ENCODE measurements around the gene SDK2. TPM values are rescaled to one million over a fixed set of nuclear protein-coding genes. Genes with fewer than 3 reads are reported as not detected.
A peak's percentile ranks its signal among the peaks of the same experiment; 100 is the strongest.

Gene SDK2
- total and polyA plus RNA-seq, 2 experiments from 2014 or later: 0.74 to 5.1 TPM

GRCh38 chr17:73643852-73644144 lies 447 bp downstream of the SDK2 start:
- Mint-ChIP-seq H3K27ac (no peak overlapping the region), H3K36me3 (ENCODE audit: low read depth) (no peaks in the 10 kb centered on the region), H3K4me3 (peak overlapping the region; percentile 80), H3K27me3 (ENCODE audit: insufficient read depth, low read depth, poor library complexity) (peaks cover 59% of the 10 kb centered on the region), H3K9me3 (no peaks in the 10 kb centered on the region), H3K4me1 (peaks cover 37% of the 10 kb centered on the region)
- ATAC-seq: no peak
- Histone ChIP-seq H3K27me3 (ENCODE audit: insufficient read depth) (peaks cover 72% of the 10 kb centered on the region), H3K79me2 (replicated peaks; ENCODE audit: insufficient read depth) (0 out of 2 replicates have a peak, but pooled peaks cover 4% of the 10 kb centered on the region), H4K20me1 (replicated peaks; ENCODE audit: insufficient read depth) (peaks cover 4% of the 10 kb centered on the region; the same call in 1 of the 2 replicates), H3K4me3 (peak overlapping the region; percentile 81), H3K9me2 (ENCODE audit: insufficient read depth) (no peaks in the 10 kb centered on the region), H3F3A (replicated peaks; ENCODE audit: low read depth) (no peaks in the 10 kb centered on the region), H3K27ac (ENCODE audit: low read depth) (no peak overlapping the region), H3K36me3 (ENCODE audit: insufficient read depth) (no peaks in the 10 kb centered on the region), H2AFZ (peak overlapping the region; percentile 93), H3K4me1 (ENCODE audit: insufficient read depth) (peaks cover 10% of the 10 kb centered on the region; the same call in 1 of the 2 replicates), H3K4me2 (peak overlapping the region; percentile 92)
- no peak for DNase-seq (ENCODE audit: low spot score)
- no peak for TF ChIP-seq ZNF114 (CRISPR knock-in tag; IDR thresholded peaks at IDR 0.05)
- TF ChIP-seq, protein P1, sequence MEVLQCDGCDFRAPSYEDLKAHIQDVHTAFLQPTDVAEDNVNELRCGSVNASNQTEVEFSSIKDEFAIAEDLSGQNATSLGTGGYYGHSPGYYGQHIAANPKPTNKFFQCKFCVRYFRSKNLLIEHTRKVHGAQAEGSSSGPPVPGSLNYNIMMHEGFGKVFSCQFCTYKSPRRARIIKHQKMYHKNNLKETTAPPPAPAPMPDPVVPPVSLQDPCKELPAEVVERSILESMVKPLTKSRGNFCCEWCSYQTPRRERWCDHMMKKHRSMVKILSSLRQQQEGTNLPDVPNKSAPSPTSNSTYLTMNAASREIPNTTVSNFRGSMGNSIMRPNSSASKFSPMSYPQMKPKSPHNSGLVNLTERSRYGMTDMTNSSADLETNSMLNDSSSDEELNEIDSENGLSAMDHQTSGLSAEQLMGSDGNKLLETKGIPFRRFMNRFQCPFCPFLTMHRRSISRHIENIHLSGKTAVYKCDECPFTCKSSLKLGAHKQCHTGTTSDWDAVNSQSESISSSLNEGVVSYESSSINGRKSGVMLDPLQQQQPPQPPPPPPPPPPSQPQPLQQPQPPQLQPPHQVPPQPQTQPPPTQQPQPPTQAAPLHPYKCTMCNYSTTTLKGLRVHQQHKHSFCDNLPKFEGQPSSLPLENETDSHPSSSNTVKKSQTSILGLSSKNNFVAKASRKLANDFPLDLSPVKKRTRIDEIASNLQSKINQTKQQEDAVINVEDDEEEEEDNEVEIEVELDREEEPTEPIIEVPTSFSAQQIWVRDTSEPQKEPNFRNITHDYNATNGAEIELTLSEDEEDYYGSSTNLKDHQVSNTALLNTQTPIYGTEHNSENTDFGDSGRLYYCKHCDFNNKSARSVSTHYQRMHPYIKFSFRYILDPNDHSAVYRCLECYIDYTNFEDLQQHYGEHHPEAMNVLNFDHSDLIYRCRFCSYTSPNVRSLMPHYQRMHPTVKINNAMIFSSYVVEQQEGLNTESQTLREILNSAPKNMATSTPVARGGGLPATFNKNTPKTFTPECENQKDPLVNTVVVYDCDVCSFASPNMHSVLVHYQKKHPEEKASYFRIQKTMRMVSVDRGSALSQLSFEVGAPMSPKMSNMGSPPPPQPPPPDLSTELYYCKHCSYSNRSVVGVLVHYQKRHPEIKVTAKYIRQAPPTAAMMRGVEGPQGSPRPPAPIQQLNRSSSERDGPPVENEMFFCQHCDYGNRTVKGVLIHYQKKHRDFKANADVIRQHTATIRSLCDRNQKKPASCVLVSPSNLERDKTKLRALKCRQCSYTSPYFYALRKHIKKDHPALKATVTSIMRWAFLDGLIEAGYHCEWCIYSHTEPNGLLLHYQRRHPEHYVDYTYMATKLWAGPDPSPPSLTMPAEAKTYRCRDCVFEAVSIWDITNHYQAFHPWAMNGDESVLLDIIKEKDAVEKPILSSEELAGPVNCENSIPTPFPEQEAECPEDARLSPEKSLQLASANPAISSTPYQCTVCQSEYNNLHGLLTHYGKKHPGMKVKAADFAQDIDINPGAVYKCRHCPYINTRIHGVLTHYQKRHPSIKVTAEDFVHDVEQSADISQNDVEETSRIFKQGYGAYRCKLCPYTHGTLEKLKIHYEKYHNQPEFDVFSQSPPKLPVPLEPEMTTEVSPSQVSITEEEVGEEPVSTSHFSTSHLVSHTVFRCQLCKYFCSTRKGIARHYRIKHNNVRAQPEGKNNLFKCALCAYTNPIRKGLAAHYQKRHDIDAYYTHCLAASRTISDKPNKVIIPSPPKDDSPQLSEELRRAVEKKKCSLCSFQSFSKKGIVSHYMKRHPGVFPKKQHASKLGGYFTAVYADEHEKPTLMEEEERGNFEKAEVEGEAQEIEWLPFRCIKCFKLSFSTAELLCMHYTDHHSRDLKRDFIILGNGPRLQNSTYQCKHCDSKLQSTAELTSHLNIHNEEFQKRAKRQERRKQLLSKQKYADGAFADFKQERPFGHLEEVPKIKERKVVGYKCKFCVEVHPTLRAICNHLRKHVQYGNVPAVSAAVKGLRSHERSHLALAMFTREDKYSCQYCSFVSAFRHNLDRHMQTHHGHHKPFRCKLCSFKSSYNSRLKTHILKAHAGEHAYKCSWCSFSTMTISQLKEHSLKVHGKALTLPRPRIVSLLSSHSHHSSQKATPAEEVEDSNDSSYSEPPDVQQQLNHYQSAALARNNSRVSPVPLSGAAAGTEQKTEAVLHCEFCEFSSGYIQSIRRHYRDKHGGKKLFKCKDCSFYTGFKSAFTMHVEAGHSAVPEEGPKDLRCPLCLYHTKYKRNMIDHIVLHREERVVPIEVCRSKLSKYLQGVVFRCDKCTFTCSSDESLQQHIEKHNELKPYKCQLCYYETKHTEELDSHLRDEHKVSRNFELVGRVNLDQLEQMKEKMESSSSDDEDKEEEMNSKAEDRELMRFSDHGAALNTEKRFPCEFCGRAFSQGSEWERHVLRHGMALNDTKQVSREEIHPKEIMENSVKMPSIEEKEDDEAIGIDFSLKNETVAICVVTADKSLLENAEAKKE (CRISPR knock-in tag; IDR thresholded peaks at IDR 0.05): no peak

DNA sequence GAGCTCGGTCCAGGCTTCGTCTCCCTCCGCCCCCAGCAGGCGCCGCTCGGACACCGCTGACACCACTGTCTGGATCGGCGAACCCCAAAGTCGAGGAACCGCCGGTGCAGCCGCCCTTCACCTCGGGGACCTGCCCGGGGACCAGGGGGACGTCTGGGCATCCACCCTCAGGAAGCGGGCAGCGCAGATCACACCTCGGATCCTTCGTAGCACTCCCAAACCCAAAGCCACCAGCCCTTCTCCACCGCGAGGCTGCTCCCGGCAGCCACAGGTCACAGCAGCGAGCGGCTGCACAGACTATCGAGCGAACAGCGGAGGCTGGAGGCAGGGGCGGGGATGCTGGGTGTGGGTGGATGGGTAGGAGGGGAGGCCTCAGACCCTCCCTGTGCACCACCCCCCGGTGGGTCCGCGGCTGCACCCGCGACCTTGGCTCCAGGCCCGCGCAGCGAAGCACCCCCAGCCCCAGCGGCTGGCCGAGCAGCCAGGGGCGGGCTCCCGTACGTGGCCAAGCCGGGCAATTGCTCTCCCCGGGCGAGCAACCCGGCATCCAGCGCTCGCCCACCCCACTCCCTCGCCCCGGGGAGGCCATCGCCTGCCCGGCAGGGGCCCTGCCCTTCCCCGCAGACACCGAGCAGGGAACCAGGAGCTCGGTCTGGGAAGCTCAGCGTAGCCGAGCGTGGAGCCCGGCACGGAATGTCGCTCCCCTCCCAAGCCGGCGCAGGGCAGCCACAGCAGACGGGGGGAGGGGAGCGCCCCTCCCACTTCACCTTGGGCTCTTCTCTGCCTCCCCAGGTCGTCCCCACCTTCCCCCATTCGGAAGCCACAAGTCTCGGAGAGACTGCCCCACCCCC lies 1.0 kb downstream of the SDK2 start:
- peaks cover 37% of the 10 kb centered on the region for H3K4me1 Mint-ChIP-seq
- peak overlapping the region; percentile 88 for H2AFZ ChIP-seq
- no peaks in the 10 kb centered on the region for H3K36me3 Mint-ChIP-seq (ENCODE audit: low read depth)
- H3K4me3 Mint-ChIP-seq: peak overlapping the region; percentile 80
- peaks cover 71% of the 10 kb centered on the region for H3K27me3 ChIP-seq (ENCODE audit: insufficient read depth)
- H3K9me2 ChIP-seq (ENCODE audit: insufficient read depth): no peaks in the 10 kb centered on the region
- peak; percentile 61 for DNase-seq (ENCODE audit: low spot score)
- no peaks in the 10 kb centered on the region; the same call in 2 of the 3 replicates for H3K9me3 Mint-ChIP-seq
- peak overlapping the region; percentile 92 for H3K4me2 ChIP-seq
- peak overlapping the region; percentile 81 for H3K4me3 ChIP-seq
- no peak overlapping the region for H3K27ac Mint-ChIP-seq
- peaks cover 58% of the 10 kb centered on the region for H3K27me3 Mint-ChIP-seq (ENCODE audit: insufficient read depth, low read depth, poor library complexity)
- H3K36me3 ChIP-seq (ENCODE audit: insufficient read depth): no peaks in the 10 kb centered on the region
- peaks cover 10% of the 10 kb centered on the region; the same call in 1 of the 2 replicates for H3K4me1 ChIP-seq (ENCODE audit: insufficient read depth)
- H3F3A ChIP-seq (replicated peaks; ENCODE audit: low read depth): no peaks in the 10 kb centered on the region
- no peak overlapping the region for H3K27ac ChIP-seq (ENCODE audit: low read depth)
- 0 out of 2 replicates have a peak, but pooled peaks cover 4% of the 10 kb centered on the region for H3K79me2 ChIP-seq (replicated peaks; ENCODE audit: insufficient read depth)
- H4K20me1 ChIP-seq (replicated peaks; ENCODE audit: insufficient read depth): peaks cover 4% of the 10 kb centered on the region; the same call in 1 of the 2 replicates
- peak; percentile 40 for ATAC-seq
- no peak for TF ChIP-seq STAT1 (IDR thresholded peaks at IDR 0.05; ENCODE audit: unreplicated experiment)
- TF ChIP-seq, protein P2, sequence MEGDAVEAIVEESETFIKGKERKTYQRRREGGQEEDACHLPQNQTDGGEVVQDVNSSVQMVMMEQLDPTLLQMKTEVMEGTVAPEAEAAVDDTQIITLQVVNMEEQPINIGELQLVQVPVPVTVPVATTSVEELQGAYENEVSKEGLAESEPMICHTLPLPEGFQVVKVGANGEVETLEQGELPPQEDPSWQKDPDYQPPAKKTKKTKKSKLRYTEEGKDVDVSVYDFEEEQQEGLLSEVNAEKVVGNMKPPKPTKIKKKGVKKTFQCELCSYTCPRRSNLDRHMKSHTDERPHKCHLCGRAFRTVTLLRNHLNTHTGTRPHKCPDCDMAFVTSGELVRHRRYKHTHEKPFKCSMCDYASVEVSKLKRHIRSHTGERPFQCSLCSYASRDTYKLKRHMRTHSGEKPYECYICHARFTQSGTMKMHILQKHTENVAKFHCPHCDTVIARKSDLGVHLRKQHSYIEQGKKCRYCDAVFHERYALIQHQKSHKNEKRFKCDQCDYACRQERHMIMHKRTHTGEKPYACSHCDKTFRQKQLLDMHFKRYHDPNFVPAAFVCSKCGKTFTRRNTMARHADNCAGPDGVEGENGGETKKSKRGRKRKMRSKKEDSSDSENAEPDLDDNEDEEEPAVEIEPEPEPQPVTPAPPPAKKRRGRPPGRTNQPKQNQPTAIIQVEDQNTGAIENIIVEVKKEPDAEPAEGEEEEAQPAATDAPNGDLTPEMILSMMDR (conservative IDR thresholded peaks at IDR 0.05; ENCODE audit: low read depth in 2 of 2): peak in 1 of 2 experiments; percentile 51; a peak in 2 of 4 replicates
- no peak for TF ChIP-seq NANOG (IDR thresholded peaks at IDR 0.05; ENCODE audit: borderline replicate concordance)
- TF ChIP-seq JUNB (IDR thresholded peaks at IDR 0.05; ENCODE audit: unreplicated experiment): no peak
- no peak for TF ChIP-seq CREB1 (CRISPR knock-in tag; IDR thresholded peaks at IDR 0.05; ENCODE audit: low read depth)
- TF ChIP-seq POLR2AphosphoS5 (IDR thresholded peaks at IDR 0.05; ENCODE audit: low read depth): no peak
- no peak for TF ChIP-seq EZH2phosphoT487 (IDR thresholded peaks at IDR 0.05; ENCODE audit: unreplicated experiment)
